ENCODE results near the gene MTHFD2L.

Gene MTHFD2L

GRCh38 chr4:74314944-74315343 lies 157.0 kb downstream of the MTHFD2L start:
- TF ChIP-seq POLR2AphosphoS5 (IDR thresholded peaks at IDR 0.05; ENCODE audit: low read depth, low read length) (no peak), POLR2A (IDR thresholded peaks at IDR 0.05; ENCODE audit: low read depth, low read length) (no peak), TAF1 (IDR thresholded peaks at IDR 0.05; ENCODE audit: borderline replicate concordance, low read depth, low read length) (no peak)
- DNase-seq (ENCODE audit: insufficient read length) (no peak), FAIRE-seq (peak; percentile 57)

DNA sequence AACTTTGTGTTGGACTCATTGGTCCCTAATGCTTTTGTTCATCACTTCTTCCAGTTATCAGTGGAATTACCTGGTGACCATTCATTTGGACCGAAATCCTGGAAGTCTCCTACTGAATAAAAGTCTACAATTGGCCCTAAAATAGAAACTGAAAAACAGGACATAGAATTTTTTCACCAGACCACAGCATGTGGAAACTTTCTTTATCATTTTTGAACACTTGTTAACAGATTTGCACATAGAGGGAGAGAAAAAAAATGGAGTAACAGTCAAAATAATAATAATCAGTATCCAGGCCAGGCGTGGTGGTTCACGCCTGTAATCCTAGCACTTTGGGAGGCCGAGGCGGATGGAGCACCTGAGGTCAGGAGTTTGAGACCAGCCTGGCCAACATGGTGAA lies 157.5 kb downstream of the MTHFD2L start:
- FAIRE-seq (no peak), DNase-seq (ENCODE audit: insufficient read length) (no peak)
- TF ChIP-seq POLR2AphosphoS5 (IDR thresholded peaks at IDR 0.05; ENCODE audit: low read depth, low read length) (no peak), TAF1 (IDR thresholded peaks at IDR 0.05; ENCODE audit: borderline replicate concordance, low read depth, low read length) (no peak), POLR2A (IDR thresholded peaks at IDR 0.05; ENCODE audit: low read depth, low read length) (no peak)

DNA sequence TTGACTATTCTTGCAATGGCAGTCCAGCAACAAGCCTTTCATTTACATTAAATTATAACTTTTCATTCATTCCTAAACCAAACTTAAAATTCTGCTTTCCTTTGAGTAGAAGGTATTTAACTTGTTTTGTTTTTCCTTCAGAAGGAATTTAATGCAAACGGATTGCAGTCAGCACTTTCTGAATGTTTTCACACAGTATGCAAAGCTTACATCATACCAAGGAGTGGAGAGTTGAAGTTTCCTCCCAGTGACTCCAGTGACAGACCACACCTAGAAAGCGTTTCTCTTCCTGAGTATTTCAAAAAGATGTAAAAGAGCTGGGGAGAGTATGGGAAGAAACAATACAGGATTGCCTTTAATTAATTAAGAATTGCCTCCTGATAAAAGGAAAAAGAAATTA lies 158.5 kb downstream of the MTHFD2L start:
- FAIRE-seq (no peak), DNase-seq (ENCODE audit: insufficient read length) (no peak)
- no peak for TF ChIP-seq TAF1 (IDR thresholded peaks at IDR 0.05; ENCODE audit: borderline replicate concordance, low read depth, low read length)
- TF ChIP-seq POLR2A (IDR thresholded peaks at IDR 0.05; ENCODE audit: low read depth, low read length) = no peak
- no peak for TF ChIP-seq POLR2AphosphoS5 (IDR thresholded peaks at IDR 0.05; ENCODE audit: low read depth, low read length)

- FAIRE-seq (no peak), DNase-seq (ENCODE audit: insufficient read length) (no peak)
- TF ChIP-seq POLR2A (IDR thresholded peaks at IDR 0.05; ENCODE audit: low read depth, low read length) = no peak
- no peak for TF ChIP-seq POLR2AphosphoS5 (IDR thresholded peaks at IDR 0.05; ENCODE audit: low read depth, low read length)
- no peak for TF ChIP-seq TAF1 (IDR thresholded peaks at IDR 0.05; ENCODE audit: borderline replicate concordance, low read depth, low read length)
Measured at GRCh38 chr4:74317616-74318246, 159.8 kb downstream of the MTHFD2L start.

DNA sequence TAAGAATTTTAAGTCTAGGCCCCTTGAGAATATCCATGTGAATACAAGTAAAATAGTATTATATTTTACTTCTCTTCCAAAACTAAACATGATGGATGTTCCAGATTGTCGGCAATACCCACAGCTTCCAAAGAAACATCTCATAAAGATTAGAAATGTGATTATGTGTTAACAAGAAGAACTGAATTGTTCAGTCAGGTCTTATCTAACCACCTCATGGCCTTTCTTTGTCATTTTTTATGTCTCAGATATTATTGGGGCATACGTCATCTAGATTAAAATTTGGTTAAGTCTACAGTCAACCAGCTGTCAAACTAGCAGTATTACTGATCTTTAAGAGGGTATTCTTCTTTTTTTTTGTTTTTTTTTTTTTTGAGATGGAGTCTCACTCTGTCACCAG lies 160.4 kb downstream of the MTHFD2L start:
- DNase-seq (ENCODE audit: insufficient read length) (no peak), FAIRE-seq (no peak)
- TF ChIP-seq POLR2AphosphoS5 (IDR thresholded peaks at IDR 0.05; ENCODE audit: low read depth, low read length) = no peak
- no peak for TF ChIP-seq POLR2A (IDR thresholded peaks at IDR 0.05; ENCODE audit: low read depth, low read length)
- TF ChIP-seq TAF1 (IDR thresholded peaks at IDR 0.05; ENCODE audit: borderline replicate concordance, low read depth, low read length) = no peak

GRCh38 chr4:74319470-74319869 lies 161.6 kb downstream of the MTHFD2L start:
- FAIRE-seq (no peak), DNase-seq (ENCODE audit: insufficient read length) (no peak)
- TF ChIP-seq POLR2AphosphoS5 (IDR thresholded peaks at IDR 0.05; ENCODE audit: low read depth, low read length) (no peak), TAF1 (IDR thresholded peaks at IDR 0.05; ENCODE audit: borderline replicate concordance, low read depth, low read length) (no peak), POLR2A (IDR thresholded peaks at IDR 0.05; ENCODE audit: low read depth, low read length) (no peak)

DNA sequence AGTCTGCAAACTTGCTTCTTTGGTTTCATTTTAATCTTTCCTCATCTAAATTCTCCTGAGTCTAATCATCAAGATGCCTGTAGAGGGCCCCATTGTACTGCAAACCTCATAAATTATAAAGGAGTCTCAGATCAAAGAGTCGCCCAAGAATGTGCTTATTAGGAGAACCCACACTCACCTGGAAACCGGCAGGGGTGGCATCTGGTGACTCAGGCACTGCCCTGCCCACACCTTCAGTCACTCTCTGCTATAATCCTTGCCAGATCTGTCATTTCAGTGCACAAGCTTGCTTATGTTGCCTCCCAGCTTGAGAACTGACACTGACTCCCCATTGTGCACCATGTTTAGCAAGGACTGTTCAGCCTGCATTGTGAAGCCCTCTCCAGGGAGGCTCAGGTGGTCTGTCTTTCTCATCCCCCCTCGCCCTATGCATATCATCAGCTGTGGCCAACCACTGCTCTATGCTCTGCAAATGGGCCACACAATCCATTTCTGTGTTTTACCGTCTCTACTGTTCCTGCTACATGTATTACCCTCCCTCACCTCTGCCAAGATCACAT lies 162.7 kb downstream of the MTHFD2L start:
- DNase-seq (ENCODE audit: insufficient read length) (no peak), FAIRE-seq (no peak)
- TF ChIP-seq TAF1 (IDR thresholded peaks at IDR 0.05; ENCODE audit: borderline replicate concordance, low read depth, low read length) (no peak), POLR2A (IDR thresholded peaks at IDR 0.05; ENCODE audit: low read depth, low read length) (no peak)

GRCh38 chr4:74322301-74322700 lies 164.4 kb downstream of the MTHFD2L start:
- TF ChIP-seq POLR2A (IDR thresholded peaks at IDR 0.05; ENCODE audit: low read depth, low read length) (no peak), TAF1 (IDR thresholded peaks at IDR 0.05; ENCODE audit: borderline replicate concordance, low read depth, low read length) (no peak), POLR2AphosphoS5 (IDR thresholded peaks at IDR 0.05; ENCODE audit: low read depth, low read length) (no peak)
- DNase-seq (ENCODE audit: insufficient read length) = no peak
- no peak for FAIRE-seq

DNA sequence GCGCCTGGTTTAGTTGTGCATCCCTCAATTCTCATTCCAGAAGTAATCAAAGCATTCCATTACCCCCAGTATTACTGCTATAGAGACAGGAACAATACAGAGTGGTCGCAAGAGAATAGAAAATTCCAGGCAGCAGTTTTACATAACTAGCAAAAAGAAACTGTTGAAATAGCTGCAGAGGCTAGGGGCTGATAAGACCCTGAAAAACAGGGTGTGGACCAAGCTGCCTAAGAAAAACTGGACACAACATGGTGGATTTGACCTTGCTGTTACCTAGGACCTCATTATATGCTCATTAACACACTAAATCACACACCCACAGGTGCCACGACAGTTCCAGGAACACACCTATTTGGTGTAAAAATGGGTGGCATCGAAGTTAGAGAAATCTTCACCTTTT lies 165.7 kb downstream of the MTHFD2L start:
- no peak for DNase-seq (ENCODE audit: insufficient read length)
- FAIRE-seq = no peak
- TF ChIP-seq TAF1 (IDR thresholded peaks at IDR 0.05; ENCODE audit: borderline replicate concordance, low read depth, low read length) (no peak), POLR2AphosphoS5 (IDR thresholded peaks at IDR 0.05; ENCODE audit: low read depth, low read length) (no peak), POLR2A (IDR thresholded peaks at IDR 0.05; ENCODE audit: low read depth, low read length) (no peak)

DNA sequence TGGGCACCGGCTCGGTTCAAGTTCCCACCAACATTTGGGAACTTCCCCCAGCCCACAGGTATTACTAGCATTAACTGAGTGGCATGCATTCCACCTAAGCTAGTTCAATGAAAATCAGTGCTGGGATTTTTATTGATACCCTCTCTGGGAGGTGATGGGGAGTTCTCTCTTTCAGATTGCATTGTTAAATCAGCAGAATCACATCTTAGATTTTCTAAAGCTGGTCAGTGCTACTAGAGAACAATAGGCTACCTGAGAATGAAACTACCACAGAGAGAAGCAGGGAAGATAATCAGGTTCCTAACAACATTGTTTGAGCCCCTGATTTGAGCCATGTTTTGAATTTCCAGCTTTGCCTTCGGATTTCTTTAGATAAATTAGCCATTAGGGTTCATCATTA lies 166.3 kb downstream of the MTHFD2L start:
- FAIRE-seq (no peak), DNase-seq (ENCODE audit: insufficient read length) (no peak)
- TF ChIP-seq TAF1 (IDR thresholded peaks at IDR 0.05; ENCODE audit: borderline replicate concordance, low read depth, low read length) (no peak), POLR2AphosphoS5 (IDR thresholded peaks at IDR 0.05; ENCODE audit: low read depth, low read length) (no peak), POLR2A (IDR thresholded peaks at IDR 0.05; ENCODE audit: low read depth, low read length) (no peak)

DNA sequence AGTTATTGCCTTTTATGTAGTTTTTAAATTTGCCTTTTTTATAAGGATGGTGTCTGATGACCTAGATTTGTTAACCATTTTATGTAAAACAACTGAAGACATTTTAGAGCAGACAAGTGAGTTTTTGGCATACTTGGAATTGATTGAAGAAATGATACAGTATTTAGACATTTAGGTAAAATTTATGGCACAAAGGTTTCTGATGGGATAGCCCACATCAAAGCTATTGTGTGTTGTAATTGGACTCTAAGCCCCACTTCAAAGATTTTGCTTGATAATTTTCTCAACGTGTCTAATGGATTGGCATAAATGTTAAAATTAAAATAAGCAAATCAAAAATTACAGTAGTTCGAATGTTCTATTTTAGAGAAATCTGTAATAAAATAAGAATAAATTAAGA lies 168.0 kb downstream of the MTHFD2L start:
- no peak for DNase-seq (ENCODE audit: insufficient read length)
- no peak for FAIRE-seq
- TF ChIP-seq TAF1 (IDR thresholded peaks at IDR 0.05; ENCODE audit: borderline replicate concordance, low read depth, low read length) (no peak), POLR2AphosphoS5 (IDR thresholded peaks at IDR 0.05; ENCODE audit: low read depth, low read length) (no peak), POLR2A (IDR thresholded peaks at IDR 0.05; ENCODE audit: low read depth, low read length) (no peak)

DNA sequence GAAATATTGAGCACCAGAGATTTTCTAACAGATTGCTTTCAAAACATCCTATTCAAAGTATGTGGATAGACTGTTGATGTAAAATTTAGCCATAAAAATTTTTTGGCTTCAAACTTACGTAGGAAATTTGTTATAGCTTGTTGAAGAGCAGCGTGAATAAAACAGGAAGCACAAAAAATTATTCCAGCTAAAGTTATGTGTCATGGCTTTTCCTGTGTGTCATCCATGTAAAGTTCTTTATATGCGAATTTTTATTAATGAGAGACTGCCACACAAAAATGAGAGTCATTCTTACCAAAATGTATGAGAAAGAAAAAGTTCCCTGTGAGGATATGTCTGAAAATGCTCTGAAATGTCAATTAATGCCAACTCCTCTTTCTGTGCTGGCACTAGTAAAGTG lies 169.8 kb downstream of the MTHFD2L start:
- TF ChIP-seq POLR2AphosphoS5 (IDR thresholded peaks at IDR 0.05; ENCODE audit: low read depth, low read length) (no peak), POLR2A (IDR thresholded peaks at IDR 0.05; ENCODE audit: low read depth, low read length) (no peak), TAF1 (IDR thresholded peaks at IDR 0.05; ENCODE audit: borderline replicate concordance, low read depth, low read length) (no peak)
- no peak for FAIRE-seq
- no peak for DNase-seq (ENCODE audit: insufficient read length)

Data from GM12892 (cell line).